Right forelimb (tissue), 1 donor: Measurements from ENCODE around the gene GDI1.

ENCODE experiments used
- DNase-seq: peaks from one replicate; pipeline ENCODE4 v3.0.0-alpha.2; 2018

GDI1 gene

GRCh38 chrX:154464806-154465365, 27.9 kb downstream of the GDI1 start:
- no peak for DNase-seq

DNA sequence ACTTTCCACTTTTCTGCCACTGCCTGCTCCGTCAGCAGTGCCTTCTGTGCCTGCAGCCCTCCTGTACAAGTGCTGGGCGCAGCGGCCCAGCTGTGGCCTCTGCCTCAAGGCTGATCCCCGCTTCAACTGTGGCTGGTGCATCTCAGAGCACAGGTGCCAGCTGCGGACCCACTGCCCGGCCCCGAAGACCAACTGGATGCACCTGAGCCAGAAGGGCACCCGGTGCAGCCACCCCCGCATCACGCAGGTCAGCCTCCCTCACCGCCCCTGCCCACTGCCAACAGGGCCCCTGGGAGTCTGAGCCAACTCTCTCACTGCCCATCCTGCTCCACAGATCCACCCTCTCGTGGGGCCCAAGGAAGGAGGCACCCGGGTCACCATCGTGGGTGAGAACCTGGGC, 28.6 kb downstream of the GDI1 start:
- no peak for DNase-seq

DNA sequence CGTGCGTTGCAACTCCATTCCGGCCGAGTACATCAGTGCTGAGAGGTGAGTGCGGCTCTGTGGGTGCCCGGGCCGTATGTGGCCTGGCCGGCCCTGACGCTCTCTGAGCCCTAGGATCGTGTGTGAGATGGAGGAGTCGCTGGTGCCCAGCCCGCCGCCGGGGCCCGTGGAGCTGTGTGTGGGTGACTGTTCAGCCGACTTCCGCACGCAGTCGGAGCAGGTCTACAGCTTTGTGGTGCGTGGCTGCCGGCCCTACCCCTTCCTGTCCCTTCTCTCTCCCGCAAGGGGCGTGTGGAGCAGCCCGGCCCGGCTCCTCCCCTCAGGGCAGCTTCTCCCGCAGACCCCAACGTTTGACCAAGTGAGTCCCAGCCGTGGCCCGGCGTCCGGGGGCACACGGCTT, 29.1 kb downstream of the GDI1 start:
- DNase-seq = no peak

DNA sequence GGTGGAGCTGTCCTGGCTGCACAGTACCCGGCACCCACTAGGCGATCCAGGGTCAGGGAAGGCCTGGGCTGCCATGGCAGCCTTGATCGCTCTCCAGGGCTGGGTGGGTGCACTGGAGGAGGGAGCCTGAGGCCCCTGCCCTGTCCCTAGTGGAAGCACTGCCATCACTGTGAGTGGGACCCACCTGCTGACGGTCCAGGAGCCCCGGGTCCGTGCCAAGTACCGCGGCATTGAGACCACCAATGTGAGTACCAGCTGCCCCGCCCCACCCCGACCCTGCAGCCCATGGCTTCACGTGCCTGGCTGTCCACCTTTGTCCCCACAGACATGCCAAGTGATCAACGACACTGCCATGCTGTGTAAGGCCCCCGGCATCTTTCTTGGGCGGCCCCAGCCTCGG, 30.0 kb downstream of the GDI1 start:
- no peak for DNase-seq

DNA sequence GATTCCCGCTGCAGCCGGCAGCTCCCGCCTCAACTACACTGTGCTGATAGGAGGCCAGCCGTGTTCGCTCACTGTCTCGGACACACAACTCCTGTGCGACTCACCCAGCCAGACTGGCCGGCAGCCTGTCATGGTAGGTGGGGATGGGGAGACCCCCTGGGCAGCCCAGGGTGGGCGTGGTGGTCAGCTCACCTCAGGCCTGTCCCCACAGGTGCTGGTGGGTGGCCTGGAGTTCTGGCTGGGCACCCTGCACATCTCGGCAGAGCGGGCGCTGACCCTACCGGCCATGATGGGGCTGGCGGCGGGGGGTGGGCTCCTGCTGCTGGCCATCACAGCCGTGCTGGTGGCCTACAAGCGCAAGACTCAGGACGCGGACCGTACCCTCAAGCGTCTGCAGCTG, 30.6 kb downstream of the GDI1 start:
- DNase-seq = no peak

DNA sequence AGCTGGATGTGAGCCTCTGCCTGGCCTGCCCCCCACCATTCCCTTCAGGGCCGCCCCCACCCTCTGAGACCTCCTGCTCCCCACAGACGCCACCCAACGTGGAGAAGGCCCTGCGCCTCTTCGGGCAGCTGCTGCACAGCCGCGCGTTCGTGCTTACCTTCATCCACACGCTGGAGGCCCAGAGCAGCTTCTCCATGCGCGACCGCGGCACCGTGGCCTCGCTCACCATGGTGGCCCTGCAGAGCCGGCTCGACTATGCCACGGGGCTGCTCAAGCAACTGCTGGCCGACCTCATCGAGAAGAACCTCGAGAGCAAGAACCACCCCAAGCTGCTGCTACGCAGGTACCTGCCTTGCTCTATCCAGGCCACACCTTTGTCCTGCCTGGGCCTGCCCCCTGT, 31.3 kb downstream of the GDI1 start:
- DNase-seq = no peak

- DNase-seq = no peak
Measured at GRCh38 chrX:154469114-154469513, 32.2 kb downstream of the GDI1 start.

- DNase-seq = no peak
Measured at GRCh38 chrX:154469880-154470279, 32.9 kb downstream of the GDI1 start.

DNA sequence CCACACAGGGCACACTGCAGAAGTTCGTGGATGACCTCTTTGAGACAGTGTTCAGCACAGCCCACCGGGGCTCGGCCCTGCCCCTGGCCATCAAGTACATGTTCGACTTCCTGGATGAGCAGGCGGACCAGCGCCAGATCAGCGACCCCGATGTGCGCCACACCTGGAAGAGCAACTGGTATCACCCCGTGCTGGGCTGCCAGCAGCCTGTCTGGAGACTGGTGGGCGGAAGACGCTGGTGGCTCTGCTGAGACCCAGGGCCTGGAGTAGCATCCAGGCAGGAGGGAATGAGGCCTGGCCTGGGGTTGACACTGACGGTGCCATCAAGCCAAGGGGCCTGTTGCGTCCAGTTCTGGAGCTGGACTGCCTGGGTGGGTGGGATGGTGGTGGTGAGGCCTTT, 33.5 kb downstream of the GDI1 start:
- DNase-seq = no peak

DNA sequence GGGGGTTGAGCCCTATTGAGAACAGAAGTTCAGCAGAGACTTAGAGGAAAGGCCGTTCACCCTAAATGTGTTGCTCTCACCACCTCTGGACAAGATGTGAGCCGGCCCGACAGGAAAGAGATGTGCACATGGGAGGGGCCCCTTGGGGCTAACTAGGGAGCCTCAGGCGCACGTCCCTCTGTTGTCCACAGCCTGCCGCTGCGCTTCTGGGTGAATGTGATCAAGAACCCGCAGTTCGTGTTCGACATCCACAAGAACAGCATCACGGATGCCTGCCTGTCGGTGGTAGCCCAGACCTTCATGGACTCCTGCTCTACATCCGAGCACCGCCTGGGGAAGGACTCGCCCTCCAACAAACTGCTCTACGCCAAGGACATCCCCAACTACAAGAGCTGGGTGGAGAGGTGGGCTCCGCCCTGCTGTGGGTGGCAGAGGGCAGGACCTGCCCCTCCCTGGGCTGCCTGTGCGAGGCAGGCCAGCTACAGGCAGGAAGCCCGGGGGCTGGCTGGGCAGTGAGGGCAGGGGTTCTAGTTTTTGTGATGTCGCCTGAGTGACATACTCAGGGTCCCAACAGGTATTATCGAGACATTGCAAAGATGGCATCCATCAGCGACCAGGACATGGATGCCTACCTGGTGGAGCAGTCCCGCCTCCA, 34.1 kb downstream of the GDI1 start:
- DNase-seq = no peak

- DNase-seq = no peak
Measured at GRCh38 chrX:154471839-154472684, 35.1 kb downstream of the GDI1 start.

DNA sequence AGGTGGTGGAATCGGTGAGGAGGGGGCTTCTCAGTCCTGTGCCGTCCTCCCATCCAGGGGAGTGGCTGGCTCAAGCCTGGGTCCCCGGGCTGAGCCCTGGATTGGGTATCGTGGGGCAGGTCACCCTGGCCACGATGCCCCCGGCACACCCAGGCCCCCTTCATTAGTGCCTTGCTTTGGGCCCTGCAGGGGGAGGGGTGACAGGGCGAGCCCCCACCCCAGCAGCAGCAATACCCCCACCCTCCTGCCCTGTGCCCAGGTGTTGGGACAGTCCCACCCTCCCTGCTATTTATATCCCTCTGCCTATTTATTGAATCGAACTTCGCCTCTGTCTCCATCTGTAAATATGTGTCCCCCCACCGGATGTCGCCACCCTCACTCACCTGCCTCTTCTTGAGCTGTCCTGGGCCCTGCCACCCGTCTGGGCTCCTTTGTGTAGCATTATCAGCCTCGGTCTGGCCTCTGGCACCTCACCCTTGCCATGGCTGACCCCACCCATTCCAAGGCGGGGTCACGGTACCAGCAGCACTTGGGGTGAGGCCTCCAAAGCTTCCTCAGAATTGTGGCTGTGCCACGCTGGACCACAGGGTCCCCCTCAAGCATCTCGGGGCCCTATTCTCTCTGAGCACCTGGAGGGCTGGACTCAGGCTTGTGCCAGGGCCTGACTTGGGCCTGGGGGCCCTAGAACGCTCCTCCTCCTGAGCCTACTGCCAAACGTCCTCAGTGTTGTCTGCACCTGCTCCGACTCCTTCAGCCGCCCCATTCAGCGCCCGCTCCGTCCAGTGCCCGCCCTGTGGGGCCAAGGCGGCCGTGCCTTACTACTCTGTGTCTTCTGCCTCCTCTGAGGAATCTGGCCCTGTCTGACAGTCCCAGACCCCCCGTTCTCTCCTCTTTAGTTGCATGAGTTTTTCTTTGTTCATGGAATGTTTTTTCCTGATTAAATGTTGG, 36.0 kb downstream of the GDI1 start:
- no peak for DNase-seq

DNA sequence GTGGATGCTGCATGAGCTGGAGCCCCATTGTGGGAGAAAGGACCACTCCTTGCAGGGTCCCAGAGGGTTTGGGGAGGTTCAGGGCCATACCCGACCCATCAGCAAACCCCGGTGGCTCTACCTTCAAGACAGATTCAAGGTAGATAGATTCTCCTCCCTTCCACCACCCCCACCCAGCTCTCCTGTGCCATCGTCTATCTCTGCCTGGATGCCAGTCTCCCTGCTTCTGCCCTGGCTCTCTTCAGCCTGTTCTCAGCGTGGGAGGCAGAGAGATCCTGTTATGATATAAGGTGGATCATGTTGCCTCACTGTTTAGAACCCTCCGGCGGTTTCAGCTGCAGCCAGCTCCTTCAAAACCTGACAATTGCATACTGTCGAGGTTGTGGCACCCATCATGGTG, 36.7 kb downstream of the GDI1 start:
- peak; percentile 9 for DNase-seq

- no peak for DNase-seq
Measured at GRCh38 chrX:154476821-154477220, 39.9 kb downstream of the GDI1 start.

DNA sequence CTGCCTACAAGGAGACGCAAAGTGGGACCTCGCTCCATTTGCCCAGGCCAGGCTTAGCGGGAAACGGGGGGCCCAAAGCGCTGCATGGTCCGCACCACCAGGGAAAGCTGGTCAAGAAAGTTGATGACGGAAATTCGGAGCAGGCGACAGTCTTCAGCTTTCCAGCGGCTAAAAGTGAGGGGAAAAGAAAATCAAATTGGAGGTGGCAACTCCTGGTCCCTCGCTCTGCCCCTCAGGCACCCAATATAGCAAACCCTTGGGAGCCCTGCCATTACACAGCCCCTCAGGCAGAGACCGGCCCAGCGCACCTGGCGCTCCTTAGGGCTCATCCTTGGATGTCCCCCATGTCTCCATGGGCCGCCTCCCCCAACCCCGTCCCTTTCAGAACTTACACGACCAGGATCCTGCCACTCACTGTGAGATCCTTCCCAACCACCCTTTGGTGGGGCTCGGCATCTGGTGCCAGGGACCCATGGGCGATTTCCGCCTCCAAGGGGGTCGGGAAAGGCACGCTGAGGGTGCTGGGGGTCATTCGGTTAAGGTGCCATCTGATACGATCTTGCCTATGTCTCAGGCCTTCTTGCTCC, 41.0 kb downstream of the GDI1 start:
- DNase-seq = peak; percentile 43

- DNase-seq = peak; percentile 95
Measured at GRCh38 chrX:154478728-154479622, 42.0 kb downstream of the GDI1 start, which contains the start of gene LAGE3. LAGE3 (minus strand) TSS chrX:154479281; CDS start chrX:154478915, 366 bp downstream.

- DNase-seq = no peak
Measured at GRCh38 chrX:154481195-154481594, 44.2 kb downstream of the GDI1 start.

- no peak for DNase-seq
Measured at GRCh38 chrX:154481911-154482601, 45.1 kb downstream of the GDI1 start.

DNA sequence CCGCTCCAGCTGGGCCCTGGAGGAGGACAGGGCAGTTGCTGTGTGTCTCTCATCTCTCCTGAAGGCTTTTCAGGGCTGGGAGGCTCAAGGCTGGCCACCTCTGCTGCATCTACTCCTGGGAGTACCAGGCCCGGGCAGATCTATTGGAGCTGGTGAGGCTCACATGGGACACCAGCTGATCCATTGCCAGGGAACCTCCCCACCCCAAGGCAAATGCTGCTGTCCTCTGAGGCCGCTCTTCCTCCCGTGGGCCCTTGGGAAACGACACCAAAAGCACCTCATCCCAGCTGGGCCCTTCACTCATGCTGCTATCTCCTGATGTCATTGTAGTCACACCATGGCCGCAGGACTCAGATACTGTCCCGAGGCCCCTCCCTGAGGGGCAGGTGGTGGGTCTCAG, 45.8 kb downstream of the GDI1 start:
- peak; percentile 22 for DNase-seq

DNA sequence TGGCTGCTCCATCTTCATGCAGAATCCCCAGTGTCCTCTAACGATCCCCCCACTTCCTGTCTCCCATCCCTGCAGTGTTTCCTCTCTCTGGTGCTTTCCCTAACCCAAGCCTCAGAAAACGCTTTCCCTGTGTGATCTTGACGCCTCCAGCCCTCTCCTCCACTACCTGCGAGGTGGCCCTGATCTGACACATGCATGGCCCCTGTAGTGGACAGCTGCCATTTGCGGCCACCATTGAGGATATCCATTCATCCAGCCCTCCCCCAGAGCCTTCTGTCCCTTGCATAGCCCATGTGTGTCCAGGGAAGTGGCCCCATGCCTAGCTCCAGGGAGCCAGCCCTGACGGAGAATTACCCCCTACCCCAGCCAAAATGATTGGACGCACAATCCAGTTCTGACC, 46.4 kb downstream of the GDI1 start:
- DNase-seq = peak; percentile 20
